Hematopoietic multipotent progenitor cell treated with erythropoietin and hydrocortisone succinate and interleukin-3 and kit ligand, for 8 days (in vitro differentiated cells): ENCODE results near the gene PSAPL1.

ENCODE experiments used
- DNase-seq: peaks from one replicate; pipeline ENCODE4 v3.0.0-alpha.2; 2015

PSAPL1 gene

DNA sequence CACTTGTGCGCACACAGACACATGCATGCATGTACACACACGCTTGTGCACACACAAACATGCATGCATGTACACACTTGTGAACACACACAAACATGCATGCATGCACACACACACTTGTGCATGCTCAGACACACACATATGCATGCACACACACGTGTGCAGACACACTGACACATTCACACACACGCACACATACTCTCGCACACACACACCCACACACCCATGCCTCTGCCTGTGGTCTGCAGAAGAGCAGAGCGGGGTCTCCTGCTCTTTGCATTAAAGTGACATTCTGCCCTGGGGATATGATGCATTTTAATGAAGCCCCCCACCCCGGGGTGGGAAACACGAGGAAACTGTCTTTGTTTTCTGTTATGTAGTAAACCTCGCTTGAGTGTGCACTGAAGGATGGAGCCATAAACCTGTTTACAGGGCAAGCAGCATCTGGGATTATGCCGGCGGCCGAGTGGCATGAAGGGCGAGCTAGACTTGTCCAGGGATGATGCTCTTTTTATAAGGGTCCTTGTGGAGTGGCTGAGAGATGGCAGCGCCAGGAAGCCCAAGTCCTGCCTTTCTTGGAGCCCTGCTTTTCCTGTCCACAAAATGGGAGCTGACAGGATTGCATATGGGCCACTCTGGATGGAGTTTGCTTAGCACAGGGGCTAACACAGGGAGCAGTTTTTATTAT lies 17.8 kb downstream of the PSAPL1 start:
- DNase-seq, result no peak

DNA sequence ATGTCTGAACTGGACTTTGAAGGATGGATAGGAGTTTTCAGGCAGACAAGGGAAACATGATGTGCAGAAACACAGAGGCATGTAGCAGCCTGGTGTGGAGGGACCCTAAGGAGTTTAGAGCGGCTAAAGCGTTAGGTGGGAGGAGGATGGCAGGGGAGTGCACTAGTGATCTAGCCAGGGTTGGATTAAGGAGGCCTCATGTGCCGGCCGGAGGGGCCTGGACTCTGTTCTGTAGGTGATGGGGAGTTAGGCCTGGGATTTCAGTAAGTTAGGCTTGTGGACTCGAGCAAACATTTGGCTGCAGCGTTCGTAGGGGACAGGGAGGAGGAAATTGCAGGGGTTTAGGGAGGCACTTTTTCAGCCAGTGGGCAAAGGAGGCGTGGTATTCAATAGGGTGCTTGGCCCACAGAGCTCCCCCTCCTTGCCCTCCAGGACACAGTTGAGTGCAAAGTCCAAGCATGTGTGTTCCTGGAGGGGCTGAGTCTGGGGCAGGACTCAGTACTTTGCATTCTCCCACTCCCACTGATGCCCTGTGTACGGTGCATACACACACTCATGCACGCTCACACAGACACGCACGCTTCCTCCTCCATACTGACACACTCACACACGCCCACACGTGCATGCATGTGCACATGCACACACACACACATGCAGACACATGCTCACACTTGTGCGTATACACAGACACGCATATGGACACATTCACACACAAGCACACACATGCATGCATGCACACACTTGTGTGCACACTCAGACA lies 18.6 kb downstream of the PSAPL1 start:
- no peak for DNase-seq

DNA sequence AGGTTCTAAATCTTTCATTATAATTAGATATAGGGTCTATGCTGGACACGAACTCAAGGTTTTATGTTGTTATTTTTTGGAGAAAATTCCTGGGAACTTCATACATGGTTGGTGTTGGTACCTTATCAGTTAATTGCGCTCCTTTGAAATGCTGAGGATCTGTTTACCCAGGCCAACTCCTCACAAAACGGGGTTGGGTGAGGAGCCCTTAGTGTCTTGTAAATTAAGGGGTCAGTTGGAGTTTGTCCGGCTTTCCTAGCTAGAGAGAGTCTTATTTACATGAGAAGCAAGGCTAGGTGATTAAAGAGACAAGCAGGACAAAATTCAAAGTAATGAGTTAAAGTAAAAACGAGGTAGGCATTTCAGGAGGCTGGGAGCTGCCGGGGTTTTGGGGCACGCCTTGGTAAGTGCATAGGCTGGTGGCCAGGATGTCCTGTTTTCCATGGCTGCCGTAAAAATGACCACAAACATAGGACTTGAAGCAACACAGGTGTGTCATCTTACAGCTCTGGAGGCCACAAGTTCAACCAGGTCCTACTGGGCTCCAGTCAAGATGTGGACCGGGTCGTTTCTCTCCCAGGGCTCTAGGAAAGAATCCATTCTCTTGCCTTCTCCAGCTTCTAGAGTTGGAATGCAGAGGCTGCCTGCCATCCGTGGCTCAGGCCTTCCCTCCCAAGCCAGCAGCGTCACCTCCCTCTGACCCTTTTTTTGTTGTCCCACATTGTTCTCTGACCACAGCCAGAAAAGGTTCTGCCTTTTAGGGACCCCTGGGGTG lies 19.8 kb downstream of the PSAPL1 start:
- no peak for DNase-seq

DNA sequence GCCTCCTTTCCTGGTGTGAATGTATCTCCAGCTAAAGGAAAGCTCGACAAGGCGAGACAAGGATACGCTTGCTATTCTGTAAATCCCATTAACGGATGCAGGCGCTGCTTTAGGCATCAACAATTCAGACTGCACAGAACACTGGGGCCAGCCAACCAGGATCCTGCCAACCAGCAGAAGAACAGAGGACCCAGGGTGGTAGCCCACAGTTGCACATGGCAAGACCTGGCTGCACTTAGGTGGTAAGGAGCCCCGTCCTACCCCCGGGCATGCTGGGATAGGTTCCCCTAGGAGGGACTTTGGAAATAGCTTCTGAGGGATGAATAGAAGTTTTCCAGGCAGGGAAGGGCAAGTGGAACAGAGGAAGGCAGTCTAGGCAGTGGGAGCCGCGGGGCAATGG lies 20.7 kb downstream of the PSAPL1 start:
- no peak for DNase-seq

DNA sequence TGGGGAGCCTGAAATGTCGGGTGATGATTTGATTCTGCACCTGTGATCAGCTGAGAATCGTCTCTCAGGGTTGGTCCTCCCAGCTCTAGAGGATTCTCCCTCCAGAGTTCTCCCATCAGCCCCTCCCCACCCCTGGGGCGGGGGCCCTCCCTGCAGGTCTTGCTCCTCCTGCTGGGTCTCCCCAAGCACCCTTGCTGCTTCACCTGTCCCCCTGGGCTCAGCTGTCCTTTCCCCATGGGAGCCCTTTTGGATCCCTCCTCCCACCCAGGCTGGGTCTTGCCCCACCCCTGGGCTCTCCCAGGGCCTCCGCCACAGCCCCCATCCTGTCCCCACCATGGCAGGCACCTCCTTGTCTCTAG lies 22.2 kb downstream of the PSAPL1 start:
- no peak for DNase-seq

DNA sequence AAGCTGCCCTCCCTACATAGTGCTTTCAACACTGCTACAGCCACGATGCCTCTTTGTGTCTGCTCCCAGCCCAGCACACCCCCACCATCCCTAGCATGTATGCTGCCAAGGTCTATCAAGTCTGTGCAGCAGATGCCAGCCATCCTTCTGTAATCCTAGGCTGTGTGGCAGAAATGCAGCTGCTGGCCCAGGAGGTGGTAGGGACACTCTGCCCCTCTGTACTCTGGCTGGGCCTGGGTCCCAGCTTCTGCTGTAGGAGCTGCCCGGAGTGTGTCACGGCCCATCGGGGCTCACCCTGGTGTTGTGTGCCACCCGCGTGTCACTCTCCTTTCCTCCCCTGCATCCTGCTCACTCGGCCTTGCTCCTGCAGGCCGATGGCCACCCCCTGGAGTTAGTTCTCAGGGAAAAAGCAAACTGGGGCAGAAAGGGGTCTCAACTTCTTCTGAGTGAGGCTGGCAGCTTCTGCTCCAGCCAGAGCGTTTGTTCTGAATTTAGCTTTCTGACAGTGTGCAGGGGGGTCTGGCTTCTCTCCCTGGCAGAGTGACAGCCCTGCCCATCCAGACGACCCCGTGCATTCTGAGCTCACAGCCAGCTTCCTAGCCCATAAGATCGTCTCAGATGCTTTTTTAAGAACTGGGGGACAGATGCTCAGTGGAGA lies 22.7 kb downstream of the PSAPL1 start:
- DNase-seq, result no peak

DNA sequence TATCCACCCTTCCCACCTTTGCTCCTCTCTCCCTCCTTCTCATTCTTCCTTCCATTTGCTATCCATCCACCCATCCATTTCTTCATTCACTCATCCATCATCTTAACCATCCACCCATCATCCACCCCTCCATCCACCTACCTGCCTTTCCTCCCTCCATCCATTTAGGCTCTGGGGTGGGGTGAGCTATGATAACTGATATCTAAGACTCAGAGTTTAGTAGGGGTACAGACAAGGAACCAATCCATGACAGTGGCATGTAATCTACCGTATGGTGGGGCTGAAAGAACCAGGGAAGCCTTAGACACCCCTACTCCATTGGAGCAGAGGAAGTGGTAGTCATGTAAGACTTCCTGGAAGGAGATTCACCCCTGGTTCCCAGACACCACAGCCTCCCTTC lies 23.2 kb downstream of the PSAPL1 start:
- DNase-seq, result no peak

DNA sequence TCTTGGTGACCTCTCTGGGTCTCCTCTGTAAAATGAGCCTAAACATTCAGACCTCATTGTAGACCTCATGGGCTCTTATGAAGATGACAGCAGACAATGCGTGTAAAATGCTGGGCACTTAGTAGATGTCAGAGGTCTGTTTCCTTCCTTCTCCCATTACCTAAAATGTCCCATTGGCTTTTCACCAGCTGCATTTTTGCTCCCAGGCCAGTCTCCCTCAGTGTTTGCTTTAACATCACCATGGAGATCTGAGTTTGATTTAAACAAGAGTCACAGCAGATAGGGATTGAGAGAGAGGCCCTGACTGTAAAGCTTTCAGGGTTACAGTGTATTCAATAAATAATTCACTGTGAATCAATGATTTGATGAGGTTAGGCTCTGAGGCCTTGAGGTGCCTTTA lies 24.3 kb downstream of the PSAPL1 start:
- DNase-seq, result no peak

DNA sequence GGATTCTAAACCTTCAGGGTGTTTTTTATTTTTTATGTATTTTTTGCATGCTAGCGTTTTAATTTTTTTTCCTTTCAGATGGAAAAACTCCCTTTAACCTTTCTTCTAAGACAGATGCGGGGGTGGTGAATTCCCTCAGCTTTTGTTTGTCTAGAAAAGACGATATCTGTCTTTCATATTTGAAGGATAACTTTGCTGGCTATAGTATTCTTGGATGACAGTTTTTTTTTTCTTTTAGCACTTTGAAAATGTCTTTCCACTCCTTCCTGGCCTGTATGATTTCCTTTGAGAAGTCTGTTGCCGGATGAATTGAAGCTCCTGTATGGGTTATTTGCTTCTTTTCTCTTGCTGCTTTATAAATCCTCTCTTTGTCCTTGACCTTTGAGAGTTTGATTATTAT lies 26.6 kb downstream of the PSAPL1 start:
- DNase-seq, result no peak

DNA sequence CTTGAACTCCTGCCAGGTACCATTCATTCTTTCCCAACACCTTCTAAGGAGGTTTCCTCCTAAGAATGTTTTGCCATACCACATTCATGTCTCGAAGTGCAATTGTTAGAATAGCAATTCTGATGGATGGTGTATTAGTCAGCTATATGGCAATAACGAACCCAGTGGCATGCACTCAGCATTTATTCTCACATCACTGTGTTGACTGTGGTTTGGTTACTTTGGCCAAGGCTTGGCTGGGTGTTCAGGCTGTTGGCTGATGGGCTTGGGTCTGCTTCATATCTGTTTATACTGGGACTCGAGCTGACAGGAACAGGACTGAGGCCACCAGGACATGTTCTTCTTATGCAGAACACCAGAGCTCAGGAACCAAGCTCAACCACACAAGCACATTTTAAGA lies 31.7 kb downstream of the PSAPL1 start:
- no peak for DNase-seq

DNA sequence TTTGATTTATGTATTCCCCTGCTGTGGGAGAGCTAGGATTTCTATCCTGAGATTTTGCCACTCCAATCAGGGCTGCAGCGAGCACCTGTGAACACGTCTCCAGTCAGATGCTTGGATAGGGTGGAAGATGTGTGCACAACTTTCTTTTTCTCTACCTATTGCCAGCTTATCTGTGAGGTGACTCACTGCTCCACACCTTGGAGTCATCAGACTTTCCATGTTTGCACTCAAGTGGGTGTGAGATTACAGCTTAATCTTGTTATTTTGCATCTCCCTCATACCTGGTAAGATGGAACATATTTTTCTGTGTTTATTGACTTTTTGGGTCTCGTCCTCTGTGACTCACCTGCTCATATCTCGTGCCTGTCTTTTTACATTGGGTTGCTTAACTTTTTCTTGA lies 32.2 kb downstream of the PSAPL1 start:
- DNase-seq, result no peak

DNA sequence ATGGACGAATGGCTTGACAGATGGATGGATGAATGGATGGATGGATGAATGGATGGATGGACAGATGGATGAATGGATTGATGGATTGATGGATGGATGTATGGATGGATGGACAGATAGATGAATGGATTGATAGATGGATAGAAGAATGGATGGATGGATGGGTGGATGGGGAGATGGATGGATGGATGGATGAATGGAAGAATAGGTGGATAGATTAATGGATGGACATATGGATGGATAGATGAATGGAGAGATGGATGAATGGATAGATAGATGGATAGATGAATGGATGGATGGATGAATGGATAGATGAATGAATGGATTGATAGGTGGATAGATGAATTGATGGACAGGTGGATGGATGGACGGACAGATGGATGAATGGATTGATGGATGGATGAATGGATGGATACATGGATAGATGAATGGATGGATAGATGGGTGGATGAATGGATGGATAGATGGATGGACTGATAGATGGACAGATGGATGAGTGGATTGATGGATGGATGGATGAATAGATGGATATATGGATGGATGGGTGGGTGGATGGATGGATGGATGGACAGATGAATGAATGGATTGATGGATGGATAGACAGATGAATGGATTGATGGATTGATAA lies 33.9 kb downstream of the PSAPL1 start:
- DNase-seq, result no peak

DNA sequence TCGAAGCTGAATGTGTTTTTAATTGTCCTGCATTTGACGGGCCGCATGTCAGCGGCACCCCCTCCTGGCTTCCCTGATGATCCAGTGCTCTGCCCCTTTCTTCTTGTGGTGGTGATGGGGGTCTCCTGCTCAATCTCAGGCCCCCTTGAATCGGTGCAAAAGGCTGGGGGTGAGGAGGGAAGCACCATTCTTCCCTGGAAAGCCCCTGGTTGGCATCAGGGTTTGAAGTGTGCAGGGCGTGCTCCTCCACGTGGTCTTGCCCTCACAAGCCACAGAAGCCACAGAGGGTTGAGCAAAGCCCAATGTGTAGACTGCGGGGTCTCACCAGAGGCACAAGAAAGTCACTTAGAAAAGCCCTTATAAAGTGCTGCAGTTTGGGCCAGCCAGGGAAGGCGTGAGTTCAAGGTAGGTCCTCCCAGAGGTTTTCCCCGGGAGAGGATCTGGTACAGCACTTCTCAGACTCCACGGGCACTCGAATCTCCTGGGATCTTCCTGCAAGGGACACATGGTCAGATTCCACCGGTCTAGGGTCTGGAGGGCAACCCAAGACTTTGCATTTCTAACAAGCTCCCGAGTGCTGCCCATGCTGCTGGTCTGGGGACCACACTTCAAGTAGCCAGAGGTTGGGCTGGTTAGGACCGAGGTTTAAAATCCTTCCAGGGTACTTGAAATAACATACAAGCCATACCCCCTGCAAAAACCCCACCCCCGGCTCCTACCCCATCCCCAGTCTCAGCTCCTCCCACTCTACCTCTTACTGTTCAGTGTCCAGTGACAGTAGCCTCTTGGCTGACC lies 35.1 kb downstream of the PSAPL1 start:
- DNase-seq, result no peak

DNA sequence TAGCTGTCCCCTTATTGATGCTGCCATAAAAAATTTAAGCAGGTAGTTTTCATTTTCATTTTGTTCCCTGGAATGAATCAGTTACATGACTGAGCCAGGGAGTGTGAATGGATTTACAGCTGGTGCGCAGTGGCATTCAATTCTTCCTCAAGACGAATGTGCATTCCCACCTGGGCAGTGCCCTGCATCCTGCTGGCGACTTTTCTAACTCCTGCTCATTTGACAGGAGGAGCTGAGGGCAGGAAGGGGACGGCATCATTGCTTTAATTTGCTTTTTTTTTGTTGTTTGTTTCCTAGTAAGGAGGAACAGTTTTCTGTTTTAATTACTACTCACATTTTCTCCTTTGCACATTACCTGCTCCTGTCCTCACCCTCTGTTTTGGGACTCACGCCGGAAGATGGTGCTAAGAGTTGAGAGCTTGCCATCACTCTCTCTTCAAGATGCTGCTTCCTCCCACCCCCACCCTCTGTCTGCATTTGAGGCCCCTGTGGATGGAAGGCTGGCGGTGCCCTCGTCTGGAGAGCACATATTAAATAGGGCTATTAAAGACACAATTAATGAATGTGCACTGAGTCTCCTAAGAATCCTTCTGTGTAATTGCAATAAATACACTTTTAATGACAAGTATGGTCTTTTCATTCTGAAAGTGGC lies 35.8 kb downstream of the PSAPL1 start:
- DNase-seq, result no peak

DNA sequence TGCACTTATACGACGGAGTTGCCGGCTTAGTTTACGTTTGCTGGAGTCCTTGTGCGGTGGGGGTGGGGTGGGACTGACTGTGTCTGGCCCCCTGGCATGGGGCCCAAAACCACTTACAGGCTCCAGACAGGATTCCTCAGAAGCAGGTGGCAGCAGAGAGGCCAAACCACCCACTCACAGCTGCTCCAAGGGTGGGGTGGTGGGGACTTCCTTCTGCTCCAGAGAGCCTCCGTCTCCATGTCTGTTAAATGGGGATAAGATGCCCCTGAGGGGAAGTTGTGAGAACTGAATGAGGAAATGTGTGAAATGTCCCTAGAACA lies 36.7 kb downstream of the PSAPL1 start:
- DNase-seq, result no peak

DNA sequence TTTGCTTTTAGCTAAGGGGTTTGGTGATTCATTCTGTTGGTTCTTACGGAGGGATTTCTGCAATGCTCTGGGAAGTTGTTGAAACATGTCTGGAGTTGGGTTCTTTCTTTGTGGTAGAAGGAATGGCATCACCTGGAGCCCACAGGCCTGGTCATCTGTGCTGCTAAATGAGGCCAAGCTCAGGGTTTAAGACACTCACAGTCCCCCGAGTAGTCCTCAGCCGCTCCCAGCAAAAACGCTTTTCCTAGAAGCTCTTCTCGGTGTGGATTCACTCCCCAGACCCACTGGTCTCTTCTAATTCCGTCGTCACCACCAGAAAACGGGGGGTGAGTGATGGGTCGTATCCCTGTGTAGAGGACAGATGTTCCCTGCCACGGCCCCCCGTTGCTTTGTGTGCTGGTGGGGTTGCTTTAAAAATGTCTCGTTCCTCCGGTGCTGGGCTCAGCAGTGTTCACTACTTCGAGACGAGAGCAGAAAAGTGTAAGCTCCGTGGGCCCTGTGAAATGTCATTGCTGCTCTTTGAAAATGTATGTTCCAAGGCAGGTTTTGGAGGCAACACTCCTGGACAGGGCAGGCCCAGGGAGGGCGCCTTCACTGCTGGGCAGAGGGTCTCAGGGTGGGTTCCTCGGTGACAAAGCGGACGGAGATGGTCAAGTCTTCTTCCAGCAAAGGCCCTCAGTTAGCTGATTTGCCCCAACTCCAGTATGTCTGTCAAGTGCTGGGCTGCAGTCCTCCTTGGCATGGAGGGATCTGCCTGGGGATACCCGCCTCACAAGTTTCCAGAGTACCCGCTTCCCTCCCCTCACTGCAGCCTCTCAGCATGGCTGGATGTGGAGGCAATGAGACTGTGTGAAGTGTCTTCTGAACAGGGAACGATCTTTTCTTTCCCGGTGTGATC lies 37.3 kb downstream of the PSAPL1 start:
- no peak for DNase-seq

DNA sequence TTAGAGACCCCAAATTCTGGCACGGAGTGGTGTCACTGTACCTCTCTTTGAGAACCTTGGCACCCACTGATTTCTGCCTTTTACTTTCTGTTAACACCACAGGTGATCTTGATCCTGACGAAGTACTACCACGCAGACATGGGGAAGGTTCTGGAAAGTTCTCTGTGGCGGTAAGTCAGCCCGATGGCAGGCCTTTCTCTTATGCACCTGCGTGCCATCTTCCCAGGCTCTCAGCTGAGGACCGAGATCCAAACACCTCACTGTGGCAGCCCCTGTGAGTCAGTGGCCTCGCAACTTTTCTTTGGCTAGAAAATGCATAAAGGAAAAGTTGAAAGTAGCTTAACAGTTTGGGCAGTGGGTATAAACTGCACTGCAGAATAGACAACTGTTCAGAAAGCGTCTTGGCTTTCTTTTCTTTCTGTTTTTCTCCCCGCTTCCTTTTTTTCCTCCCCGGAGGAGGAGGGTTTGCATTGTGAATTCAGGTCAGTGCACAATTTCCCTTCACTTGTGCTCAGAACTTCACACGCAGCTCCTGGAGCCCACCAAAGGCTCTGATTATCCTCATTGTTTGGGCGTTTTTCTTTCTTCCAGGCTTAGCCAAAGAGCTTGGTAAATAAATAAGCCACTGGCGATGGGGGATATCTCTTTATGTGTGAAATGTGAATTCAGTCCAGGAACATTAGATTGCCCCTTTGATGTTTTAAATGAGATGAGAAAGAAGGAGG lies 38.4 kb downstream of the PSAPL1 start:
- no peak for DNase-seq

DNA sequence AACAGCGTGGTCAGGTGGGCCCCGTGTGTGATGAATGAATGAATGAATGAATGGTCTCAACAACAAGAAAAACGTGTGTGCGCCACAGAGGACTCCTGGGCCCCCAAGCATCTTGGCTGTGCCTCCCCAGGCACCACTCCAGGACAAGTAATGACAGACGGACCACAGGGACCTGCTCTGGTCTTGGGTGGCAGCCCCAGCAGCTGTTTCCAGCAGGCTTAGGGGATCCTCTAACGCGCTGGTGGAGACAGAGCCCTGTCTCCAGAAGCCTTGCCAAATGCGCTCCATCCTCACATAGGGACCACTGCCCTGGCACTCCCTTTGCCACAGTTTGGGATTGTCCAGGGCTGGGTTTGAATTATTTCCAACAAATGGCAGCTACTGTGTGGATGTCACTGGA lies 39.1 kb downstream of the PSAPL1 start:
- DNase-seq, result no peak

DNA sequence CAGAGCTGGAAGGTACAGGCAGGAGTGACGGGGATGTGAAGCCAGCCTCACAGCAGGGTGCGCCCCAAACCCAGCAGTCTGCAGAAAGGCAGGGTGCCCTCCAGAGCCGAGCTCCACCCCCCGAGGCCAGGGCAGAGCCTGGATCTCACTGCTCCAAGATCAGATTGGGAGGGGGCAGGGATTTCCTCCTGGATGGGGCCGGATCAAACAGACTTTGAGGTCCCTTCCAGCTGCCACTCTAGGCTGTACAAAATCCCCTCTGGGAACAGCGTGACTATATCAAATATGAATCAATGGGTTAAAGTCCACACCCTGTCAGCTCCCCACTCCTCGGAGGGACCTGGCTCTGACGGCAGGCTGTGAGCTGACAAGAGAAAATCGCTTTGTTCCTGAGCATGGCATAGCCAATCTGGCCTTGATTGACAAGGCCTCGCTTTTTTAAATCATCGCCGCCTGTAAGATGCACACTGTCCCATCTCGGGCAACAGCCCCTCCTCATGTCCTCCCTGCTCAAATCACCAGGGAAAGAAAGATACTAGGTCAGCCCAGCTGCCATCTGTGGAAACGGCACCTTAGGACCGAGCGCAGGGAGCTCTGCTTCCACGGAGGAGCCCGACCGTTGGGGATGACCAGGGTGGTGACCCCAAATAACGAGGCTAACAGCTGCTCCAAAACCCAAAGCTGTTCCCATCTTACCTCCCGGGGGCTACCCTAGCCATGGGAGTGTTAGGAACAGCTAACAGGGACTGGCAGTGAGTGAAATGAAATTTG lies 39.9 kb downstream of the PSAPL1 start:
- no peak for DNase-seq
